WTC11 (cell line): ENCODE measurements around the gene MGAT4A.

ENCODE experiments used
- CBFB ChIP-seq: sonication (generic); formaldehyde crosslinking; IDR thresholded peaks from 2 replicates; pipeline ENCODE4 v1.8.1; 2022; ENCODE audit warnings: mild to moderate bottlenecking, low read depth, missing genetic modification reagents
- ZNF138 ChIP-seq: sonication (generic); formaldehyde crosslinking; conservative IDR thresholded peaks from 2 replicates; pipeline ENCODE4 v1.8.1; 2022; ENCODE audit warnings: mild to moderate bottlenecking, moderate library complexity, missing genetic modification reagents
- TF ChIP-seq, protein P1 (sequence below): fragments of 200-600 bp; IDR thresholded peaks from 2 replicates; pipeline ENCODE4 v1.8.0; 2022; ENCODE audit warnings: antibody characterized with exemption
- TF ChIP-seq, protein P2 (sequence below): sonication (generic); formaldehyde crosslinking; conservative IDR thresholded peaks from 2 replicates; pipeline ENCODE4 v1.8.1; 2022; ENCODE audit warnings: mild to moderate bottlenecking, missing genetic modification reagents
- TF ChIP-seq, protein P3 (sequence below): sonication (generic); formaldehyde crosslinking; IDR thresholded peaks from 2 replicates; pipeline ENCODE4 v1.8.0; 2022; ENCODE audit warnings: mild to moderate bottlenecking, missing genetic modification reagents
- TF ChIP-seq, protein P4 (sequence below): sonication (generic); formaldehyde crosslinking; IDR thresholded peaks from 2 replicates; pipeline ENCODE4 v1.8.0; 2022; ENCODE audit warnings: mild to moderate bottlenecking, missing genetic modification reagents

DNA sequence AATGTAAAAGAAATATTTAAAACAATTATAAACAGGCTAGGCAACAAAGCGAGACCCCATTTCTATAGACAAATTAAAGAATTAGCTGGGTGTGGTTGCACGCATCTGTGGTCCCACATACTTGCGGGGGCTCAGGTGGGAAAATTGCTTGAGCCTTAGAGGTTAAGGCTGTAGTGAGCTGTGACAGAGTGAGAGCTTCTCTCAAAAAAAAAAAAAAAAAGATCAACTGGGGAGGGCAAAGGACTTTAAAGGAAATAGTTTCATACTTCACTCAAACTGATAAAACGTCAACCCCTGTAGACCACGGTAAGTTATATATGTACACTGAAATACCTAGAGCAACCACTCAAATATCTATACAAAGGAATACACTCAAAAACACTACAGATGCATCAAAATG lies 37.5 kb downstream of the MGAT4A start:
- TF ChIP-seq, protein P1, sequence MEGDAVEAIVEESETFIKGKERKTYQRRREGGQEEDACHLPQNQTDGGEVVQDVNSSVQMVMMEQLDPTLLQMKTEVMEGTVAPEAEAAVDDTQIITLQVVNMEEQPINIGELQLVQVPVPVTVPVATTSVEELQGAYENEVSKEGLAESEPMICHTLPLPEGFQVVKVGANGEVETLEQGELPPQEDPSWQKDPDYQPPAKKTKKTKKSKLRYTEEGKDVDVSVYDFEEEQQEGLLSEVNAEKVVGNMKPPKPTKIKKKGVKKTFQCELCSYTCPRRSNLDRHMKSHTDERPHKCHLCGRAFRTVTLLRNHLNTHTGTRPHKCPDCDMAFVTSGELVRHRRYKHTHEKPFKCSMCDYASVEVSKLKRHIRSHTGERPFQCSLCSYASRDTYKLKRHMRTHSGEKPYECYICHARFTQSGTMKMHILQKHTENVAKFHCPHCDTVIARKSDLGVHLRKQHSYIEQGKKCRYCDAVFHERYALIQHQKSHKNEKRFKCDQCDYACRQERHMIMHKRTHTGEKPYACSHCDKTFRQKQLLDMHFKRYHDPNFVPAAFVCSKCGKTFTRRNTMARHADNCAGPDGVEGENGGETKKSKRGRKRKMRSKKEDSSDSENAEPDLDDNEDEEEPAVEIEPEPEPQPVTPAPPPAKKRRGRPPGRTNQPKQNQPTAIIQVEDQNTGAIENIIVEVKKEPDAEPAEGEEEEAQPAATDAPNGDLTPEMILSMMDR = no peak
- TF ChIP-seq CBFB (no peak), ZNF138 (CRISPR knock-in tag) (no peak)
- TF ChIP-seq, protein P2, sequence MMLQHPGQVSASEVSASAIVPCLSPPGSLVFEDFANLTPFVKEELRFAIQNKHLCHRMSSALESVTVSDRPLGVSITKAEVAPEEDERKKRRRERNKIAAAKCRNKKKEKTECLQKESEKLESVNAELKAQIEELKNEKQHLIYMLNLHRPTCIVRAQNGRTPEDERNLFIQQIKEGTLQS (CRISPR knock-in tag) = no peak
- TF ChIP-seq, protein P3, sequence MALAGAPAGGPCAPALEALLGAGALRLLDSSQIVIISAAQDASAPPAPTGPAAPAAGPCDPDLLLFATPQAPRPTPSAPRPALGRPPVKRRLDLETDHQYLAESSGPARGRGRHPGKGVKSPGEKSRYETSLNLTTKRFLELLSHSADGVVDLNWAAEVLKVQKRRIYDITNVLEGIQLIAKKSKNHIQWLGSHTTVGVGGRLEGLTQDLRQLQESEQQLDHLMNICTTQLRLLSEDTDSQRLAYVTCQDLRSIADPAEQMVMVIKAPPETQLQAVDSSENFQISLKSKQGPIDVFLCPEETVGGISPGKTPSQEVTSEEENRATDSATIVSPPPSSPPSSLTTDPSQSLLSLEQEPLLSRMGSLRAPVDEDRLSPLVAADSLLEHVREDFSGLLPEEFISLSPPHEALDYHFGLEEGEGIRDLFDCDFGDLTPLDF = no peak
- TF ChIP-seq, protein P4, sequence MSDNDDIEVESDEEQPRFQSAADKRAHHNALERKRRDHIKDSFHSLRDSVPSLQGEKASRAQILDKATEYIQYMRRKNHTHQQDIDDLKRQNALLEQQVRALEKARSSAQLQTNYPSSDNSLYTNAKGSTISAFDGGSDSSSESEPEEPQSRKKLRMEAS (CRISPR knock-in tag) = no peak
